Right atrium auricular region (tissue), 2 donors: ENCODE results near the gene TIPARP. TPM values are rescaled to one million over a fixed set of nuclear protein-coding genes. Genes with fewer than 3 reads are reported as not detected.

Experiments used
- DNase-seq: peaks from one replicate; pipeline ENCODE4 v3.0.0-alpha.2; 2019; ENCODE audit warnings: low spot score
- H3K27ac ChIP-seq, 2 donors: fragments of 200-600 bp; sonication (generic); 1 replicate in 1 of 2; 2 replicates in 1 of 2; pipeline ENCODE4 v1.5.1; 2016 to 2019
- H3K27me3 ChIP-seq, 2 donors: fragments of 200-600 bp; sonication (generic); one replicate each; pipeline versions ENCODE4 v1.5.1 to v1.6.0; 2017 to 2019
- H3K36me3 ChIP-seq: fragments of 200-600 bp; sonication (generic); one replicate; pipeline ENCODE4 v1.5.1; 2016
- H3K4me1 ChIP-seq, 2 donors: fragments of 200-600 bp; sonication (generic); one replicate each; pipeline versions ENCODE4 v1.5.1 to v1.6.0; 2017 to 2019
- H3K4me3 ChIP-seq, 2 donors: fragments of 200-600 bp; sonication (generic); 1 replicate in 1 of 2; 2 replicates in 1 of 2; pipeline ENCODE4 v1.5.1; 2017 to 2019; ENCODE audit warnings: mild to moderate bottlenecking in 1 of 2, moderate library complexity in 1 of 2
- H3K9me3 ChIP-seq, 2 donors: fragments of 200-600 bp; sonication (generic); one replicate each; pipeline ENCODE4 v1.5.1; 2019
- CTCF ChIP-seq, 2 donors: fragments of 200-600 bp; sonication (generic); IDR thresholded peaks; one replicate each; pipeline ENCODE4 v1.5.1; 2019; ENCODE audit warnings: antibody characterized with exemption in 2 of 2
- total RNA-seq, 2 donors: library from RNA; depleted of rRNA; stranded (reverse); fragments of >200 nt; gene quantifications; one replicate each; pipeline ENCODE4 v1.1.0, GENCODE V29; 2016

TIPARP gene
- total RNA-seq, 2 donors from 2014 or later: 39.9 to 47.2 TPM

DNA sequence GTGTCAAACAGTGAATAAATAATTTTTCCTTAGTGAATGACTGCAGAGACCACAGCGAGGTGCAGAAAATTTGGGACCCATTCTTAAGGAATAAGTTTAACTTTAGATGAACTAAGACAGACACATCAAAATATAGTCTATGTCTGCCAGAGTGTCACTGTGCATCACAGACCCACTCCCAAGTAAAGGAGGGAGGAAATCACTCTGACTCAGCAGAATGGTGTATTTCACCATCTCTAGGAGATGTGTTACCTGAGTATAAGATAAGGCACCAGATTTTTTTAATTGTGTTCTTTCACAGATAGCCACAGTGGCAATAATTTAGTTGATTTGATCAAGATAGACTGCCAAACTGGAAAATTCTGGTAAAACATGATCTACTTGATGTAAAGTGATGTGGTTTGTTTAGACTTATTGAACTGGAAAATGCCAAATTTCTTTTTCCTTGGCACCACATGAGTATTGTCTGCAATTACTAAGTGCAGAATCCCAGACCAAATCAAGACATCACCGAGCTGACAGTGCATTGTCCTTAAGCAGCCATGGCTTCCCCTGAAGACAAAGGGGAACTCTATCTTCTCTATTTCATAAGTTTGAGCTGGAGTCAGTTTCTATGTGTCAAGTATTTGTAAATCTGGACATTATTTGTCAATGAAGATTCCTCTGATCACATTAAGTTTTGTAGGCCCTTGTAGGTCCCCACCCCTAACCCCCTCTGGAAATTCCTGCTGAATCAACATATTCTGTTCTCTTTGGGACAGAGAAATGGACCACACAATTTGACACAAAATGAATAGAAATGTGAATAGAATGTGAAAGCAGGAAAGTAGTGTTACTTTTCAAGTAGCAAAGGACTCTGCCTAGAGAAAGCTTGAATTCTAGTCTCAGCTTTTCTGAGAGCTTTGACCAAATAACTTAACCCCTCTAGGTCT lies 47.6 kb downstream of the TIPARP start:
- peaks cover 0 to 14% of the 10 kb centered on the region in 2 donors for H3K4me1 ChIP-seq

GRCh38 chr3:156723182-156723619 lies 48.8 kb downstream of the TIPARP start:
- H3K27ac ChIP-seq: peak overlapping the region in 1 of 2 donors; percentile 34
- no peaks in the 10 kb centered on the region for H3K36me3 ChIP-seq
- H3K27me3 ChIP-seq: no peaks in the 10 kb centered on the region
- no peak for DNase-seq
- H3K9me3 ChIP-seq: no peaks in the 10 kb centered on the region
- TF ChIP-seq CTCF (IDR thresholded peaks at IDR 0.05): no peak
- H3K4me1 ChIP-seq: peaks cover 0 to 20% of the 10 kb centered on the region in 2 donors
- H3K4me3 ChIP-seq: no peak overlapping the region

More for the DNA sequence above, 47.6 kb downstream of the TIPARP start:
- TF ChIP-seq CTCF (IDR thresholded peaks at IDR 0.05): no peak
- no peaks in the 10 kb centered on the region for H3K9me3 ChIP-seq
- H3K27ac ChIP-seq: peak overlapping the region in 1 of 2 donors; percentile 34
- no peaks in the 10 kb centered on the region for H3K36me3 ChIP-seq
- no peak for DNase-seq
- no peaks in the 10 kb centered on the region for H3K27me3 ChIP-seq
- H3K4me3 ChIP-seq: no peak overlapping the region

DNA sequence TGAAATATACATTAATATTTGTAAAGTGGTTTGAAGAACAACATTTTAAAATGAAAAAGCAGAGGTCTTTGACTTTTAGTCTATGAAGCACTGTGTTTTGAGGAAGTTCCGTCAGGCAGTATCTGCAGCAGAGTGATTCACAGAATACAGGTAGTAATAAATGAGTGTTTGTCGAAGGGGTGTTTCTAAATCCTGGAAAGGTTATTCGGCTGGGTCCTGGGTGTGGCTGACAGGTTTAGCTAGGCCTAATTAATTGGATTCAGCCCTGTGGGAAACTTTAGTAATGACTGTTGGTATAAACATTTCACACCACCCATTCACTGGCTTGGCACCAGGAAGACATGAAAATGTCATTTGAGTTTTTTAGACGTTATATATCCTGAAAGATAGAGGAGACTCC lies 51.3 kb downstream of the TIPARP start:
- no peak for TF ChIP-seq CTCF (IDR thresholded peaks at IDR 0.05)
- no peaks in the 10 kb centered on the region for H3K27me3 ChIP-seq
- DNase-seq: no peak

DNA sequence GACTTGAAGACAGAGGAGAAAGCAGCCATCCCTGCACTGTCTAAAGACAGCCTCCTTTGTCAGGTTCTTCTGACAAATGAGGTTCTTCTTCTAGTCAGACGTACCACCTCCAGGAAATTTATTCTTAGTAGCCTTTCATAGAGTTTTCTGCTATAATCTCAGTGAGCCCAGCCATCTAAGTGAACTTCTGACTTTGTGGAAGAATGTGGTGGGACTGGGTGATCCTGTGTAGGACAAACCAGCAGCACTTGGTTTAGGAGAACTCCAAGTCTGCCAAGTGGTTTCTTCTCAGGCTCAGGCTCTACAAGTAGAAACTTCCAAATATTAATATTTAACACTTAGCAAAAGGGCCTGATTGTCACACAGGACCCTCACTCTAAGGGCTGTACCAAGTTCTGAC lies 52.1 kb downstream of the TIPARP start:
- DNase-seq: no peak
- H3K9me3 ChIP-seq: no peaks in the 10 kb centered on the region
- H3K27me3 ChIP-seq: no peaks in the 10 kb centered on the region
- TF ChIP-seq CTCF (IDR thresholded peaks at IDR 0.05): no peak
- H3K4me3 ChIP-seq: no peak overlapping the region
- H3K4me1 ChIP-seq: peaks cover 0 to 37% of the 10 kb centered on the region in 2 donors
- no peak overlapping the region for H3K27ac ChIP-seq
- H3K36me3 ChIP-seq: no peaks in the 10 kb centered on the region

More for the DNA sequence above, 51.3 kb downstream of the TIPARP start:
- H3K9me3 ChIP-seq: no peaks in the 10 kb centered on the region
- peaks cover 0 to 37% of the 10 kb centered on the region in 2 donors for H3K4me1 ChIP-seq
- no peaks in the 10 kb centered on the region for H3K36me3 ChIP-seq
- no peak overlapping the region for H3K4me3 ChIP-seq
- no peak overlapping the region for H3K27ac ChIP-seq

DNA sequence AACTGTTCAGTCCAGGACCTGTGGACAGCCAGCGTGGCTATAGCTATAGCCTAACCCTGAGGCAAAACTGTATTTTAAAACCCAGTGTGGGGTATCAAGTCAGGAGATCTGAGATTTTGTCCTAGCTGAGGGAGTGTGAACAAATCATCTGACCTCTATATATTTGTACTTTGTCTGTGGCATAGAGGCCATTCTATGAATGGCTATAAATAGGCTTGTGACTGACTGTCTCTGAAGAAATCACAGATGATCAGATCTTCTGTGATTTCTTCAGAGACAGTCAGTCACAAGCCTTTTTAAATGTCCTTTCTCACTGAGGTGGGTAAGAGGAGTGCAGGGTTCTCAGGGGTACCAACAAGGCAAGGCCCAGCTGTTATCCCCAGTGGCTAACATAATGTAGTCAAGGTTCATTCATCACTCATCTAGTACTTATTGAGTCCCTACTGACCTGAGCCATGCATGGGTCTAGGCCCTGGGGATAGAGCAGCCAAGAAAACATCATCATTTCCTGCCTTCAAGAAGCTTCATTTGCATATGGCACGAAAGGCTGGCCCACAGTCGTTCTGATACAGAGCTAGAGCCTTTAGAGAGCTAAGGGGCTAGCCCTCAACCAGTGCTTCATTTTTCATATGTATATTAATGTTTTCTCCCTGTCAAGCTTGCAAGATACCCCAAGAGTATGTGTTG lies 53.3 kb downstream of the TIPARP start:
- TF ChIP-seq CTCF (IDR thresholded peaks at IDR 0.05): no peak
- no peak for DNase-seq
- peaks cover 0 to 31% of the 10 kb centered on the region in 2 donors for H3K4me1 ChIP-seq

More for the DNA sequence above, 53.3 kb downstream of the TIPARP start:
- no peak overlapping the region for H3K27ac ChIP-seq
- no peaks in the 10 kb centered on the region for H3K36me3 ChIP-seq
- no peaks in the 10 kb centered on the region for H3K9me3 ChIP-seq
- no peak overlapping the region for H3K4me3 ChIP-seq
- no peaks in the 10 kb centered on the region for H3K27me3 ChIP-seq
